ENCODE data around the gene GPR37.

GPR37 gene

DNA sequence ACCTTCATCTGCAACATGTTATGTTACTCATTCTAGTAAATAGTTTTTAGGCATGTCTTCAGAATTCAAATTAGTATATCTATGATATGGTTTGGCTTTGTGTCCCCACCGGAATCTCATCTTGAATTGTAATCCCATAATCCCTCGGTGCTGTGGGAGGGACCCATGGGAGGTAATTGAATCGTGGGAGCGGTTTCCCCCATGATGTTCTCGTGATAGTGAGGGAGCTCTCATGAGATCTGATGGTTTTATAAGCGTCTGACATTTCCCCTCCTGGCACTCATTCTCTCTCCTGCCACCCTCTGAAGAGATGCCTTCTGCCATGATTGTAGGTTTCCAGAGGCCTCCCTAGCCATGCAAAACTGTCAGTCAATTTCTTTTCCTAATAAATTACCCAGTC lies 20.4 kb upstream of the GPR37 start:
- no peak for ATAC-seq (ENCODE audit: low read depth)
- Histone ChIP-seq H3K27ac (ENCODE audit: poor library complexity, severe bottlenecking) (no peak overlapping the region), H3K4me3 (ENCODE audit: severe bottlenecking) (no peak overlapping the region), H3K27me3 (ENCODE audit: insufficient read depth, poor library complexity, severe bottlenecking) (no peaks in the 10 kb centered on the region), H3K36me3 (ENCODE audit: low read depth) (no peaks in the 10 kb centered on the region), H3K4me1 (ENCODE audit: insufficient read depth, poor library complexity, severe bottlenecking) (no peaks in the 10 kb centered on the region), H3K9me3 (ENCODE audit: severe bottlenecking) (no peaks in the 10 kb centered on the region)
- no peak for DNase-seq (ENCODE audit: low spot score)
- TF ChIP-seq, protein P1, sequence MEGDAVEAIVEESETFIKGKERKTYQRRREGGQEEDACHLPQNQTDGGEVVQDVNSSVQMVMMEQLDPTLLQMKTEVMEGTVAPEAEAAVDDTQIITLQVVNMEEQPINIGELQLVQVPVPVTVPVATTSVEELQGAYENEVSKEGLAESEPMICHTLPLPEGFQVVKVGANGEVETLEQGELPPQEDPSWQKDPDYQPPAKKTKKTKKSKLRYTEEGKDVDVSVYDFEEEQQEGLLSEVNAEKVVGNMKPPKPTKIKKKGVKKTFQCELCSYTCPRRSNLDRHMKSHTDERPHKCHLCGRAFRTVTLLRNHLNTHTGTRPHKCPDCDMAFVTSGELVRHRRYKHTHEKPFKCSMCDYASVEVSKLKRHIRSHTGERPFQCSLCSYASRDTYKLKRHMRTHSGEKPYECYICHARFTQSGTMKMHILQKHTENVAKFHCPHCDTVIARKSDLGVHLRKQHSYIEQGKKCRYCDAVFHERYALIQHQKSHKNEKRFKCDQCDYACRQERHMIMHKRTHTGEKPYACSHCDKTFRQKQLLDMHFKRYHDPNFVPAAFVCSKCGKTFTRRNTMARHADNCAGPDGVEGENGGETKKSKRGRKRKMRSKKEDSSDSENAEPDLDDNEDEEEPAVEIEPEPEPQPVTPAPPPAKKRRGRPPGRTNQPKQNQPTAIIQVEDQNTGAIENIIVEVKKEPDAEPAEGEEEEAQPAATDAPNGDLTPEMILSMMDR (IDR thresholded peaks at IDR 0.05; ENCODE audit: poor library complexity, severe bottlenecking), result no peak

GRCh38 chr7:124784879-124785818 lies 19.6 kb upstream of the GPR37 start:
- no peaks in the 10 kb centered on the region for H3K4me1 ChIP-seq (ENCODE audit: insufficient read depth, poor library complexity, severe bottlenecking)
- H3K27me3 ChIP-seq (ENCODE audit: insufficient read depth, poor library complexity, severe bottlenecking), result no peaks in the 10 kb centered on the region
- TF ChIP-seq, protein P1 (IDR thresholded peaks at IDR 0.05; ENCODE audit: poor library complexity, severe bottlenecking), result peak; percentile 81
- no peak overlapping the region for H3K4me3 ChIP-seq (ENCODE audit: severe bottlenecking)
- no peaks in the 10 kb centered on the region for H3K36me3 ChIP-seq (ENCODE audit: low read depth)
- ATAC-seq (ENCODE audit: low read depth) (peak; percentile 57), DNase-seq (ENCODE audit: low spot score) (no peak)
- no peak overlapping the region for H3K27ac ChIP-seq (ENCODE audit: poor library complexity, severe bottlenecking)
- H3K9me3 ChIP-seq (ENCODE audit: severe bottlenecking), result no peaks in the 10 kb centered on the region

DNA sequence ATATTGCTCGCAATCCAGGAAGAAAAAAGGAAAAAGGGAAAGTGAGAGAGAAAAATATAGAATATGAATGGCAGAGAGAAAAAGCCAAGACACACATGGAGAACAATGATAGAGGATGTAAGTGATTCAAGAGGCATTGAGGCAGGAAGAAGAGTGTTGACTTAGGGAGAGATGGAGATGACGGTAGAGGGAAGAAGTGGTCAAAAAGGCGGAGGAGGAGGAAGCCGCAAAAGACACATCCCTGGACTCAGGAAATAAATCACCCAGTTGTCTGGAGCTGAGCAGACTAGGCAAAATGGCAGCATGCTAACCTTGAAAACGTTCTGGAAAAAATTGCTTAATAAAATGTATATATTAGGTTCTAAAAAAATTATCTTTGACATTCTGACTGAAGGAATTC lies 17.7 kb upstream of the GPR37 start:
- TF ChIP-seq, protein P1 (IDR thresholded peaks at IDR 0.05; ENCODE audit: poor library complexity, severe bottlenecking), result no peak
- no peaks in the 10 kb centered on the region for H3K27me3 ChIP-seq (ENCODE audit: insufficient read depth, poor library complexity, severe bottlenecking)
- no peaks in the 10 kb centered on the region for H3K36me3 ChIP-seq (ENCODE audit: low read depth)
- DNase-seq (ENCODE audit: low spot score) (no peak), ATAC-seq (ENCODE audit: low read depth) (no peak)
- no peaks in the 10 kb centered on the region for H3K9me3 ChIP-seq (ENCODE audit: severe bottlenecking)
- H3K4me3 ChIP-seq (ENCODE audit: severe bottlenecking), result no peak overlapping the region
- H3K27ac ChIP-seq (ENCODE audit: poor library complexity, severe bottlenecking), result no peak overlapping the region
- no peaks in the 10 kb centered on the region for H3K4me1 ChIP-seq (ENCODE audit: insufficient read depth, poor library complexity, severe bottlenecking)

DNA sequence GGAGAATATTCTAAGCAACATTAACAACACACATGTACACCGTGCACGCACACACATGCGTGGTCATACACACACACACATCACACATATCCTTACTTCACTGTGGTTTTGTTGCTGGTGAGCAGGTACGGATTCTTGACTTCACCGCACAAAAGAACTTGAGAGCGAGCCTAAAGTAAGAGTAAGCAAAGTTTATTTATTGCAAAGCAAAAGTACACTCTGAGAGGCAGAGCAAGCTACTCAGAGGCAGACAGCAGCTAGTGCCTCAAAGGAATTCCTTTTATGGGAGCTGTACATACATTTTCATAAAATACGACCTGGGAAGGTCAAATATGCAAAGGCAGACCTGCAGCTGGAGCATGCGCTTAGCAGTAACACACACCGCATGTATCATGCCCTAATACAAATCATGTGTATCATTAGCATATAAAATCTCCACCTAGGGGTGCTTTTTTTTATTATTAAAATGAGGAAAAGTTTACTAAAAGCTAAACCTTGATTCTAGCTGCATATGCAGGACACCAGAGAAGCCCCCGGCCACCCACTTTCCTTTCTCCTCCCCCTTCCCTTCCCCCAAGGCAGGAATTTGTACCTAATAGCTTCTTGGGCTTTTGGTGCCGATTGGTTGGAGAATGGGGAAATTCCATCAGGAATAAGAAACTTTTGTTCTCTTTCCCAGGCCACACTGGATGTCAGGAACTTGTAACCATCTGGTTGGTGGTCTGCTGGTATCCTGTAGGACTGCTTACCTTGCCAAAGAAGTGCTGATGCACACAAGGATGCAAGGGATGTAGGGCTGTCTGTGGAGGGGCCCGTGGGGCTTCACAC lies 16.5 kb upstream of the GPR37 start:
- TF ChIP-seq, protein P1 (IDR thresholded peaks at IDR 0.05; ENCODE audit: poor library complexity, severe bottlenecking), result no peak
- H3K4me3 ChIP-seq (ENCODE audit: severe bottlenecking), result no peak overlapping the region
- ATAC-seq (ENCODE audit: low read depth), result no peak
- H3K27me3 ChIP-seq (ENCODE audit: insufficient read depth, poor library complexity, severe bottlenecking), result no peaks in the 10 kb centered on the region
- H3K36me3 ChIP-seq (ENCODE audit: low read depth), result no peaks in the 10 kb centered on the region
- no peak overlapping the region for H3K27ac ChIP-seq (ENCODE audit: poor library complexity, severe bottlenecking)
- no peaks in the 10 kb centered on the region for H3K9me3 ChIP-seq (ENCODE audit: severe bottlenecking)
- DNase-seq (ENCODE audit: low spot score), result no peak
- no peaks in the 10 kb centered on the region for H3K4me1 ChIP-seq (ENCODE audit: insufficient read depth, poor library complexity, severe bottlenecking)
